ENCODE data around the gene FBXO42.

DNA sequence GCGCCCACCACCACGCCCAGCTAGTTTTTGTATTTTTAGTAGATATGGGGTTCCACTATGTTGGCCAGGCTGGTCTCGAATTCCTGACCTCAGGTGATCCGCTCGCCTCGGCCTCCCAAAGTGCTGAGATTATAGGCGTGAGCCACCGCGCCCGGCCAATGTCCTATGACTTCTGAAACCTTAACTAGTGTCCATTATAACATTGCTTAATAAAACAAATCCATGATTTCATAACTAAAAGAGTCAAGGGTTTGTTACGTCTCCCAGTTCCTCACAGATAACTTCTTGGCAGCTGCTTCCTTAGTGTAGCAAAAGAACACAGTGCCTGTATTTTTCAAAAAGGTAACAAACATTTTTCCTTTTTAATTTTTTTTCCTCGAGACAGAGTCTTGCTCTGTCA is 53.6 kb downstream of the FBXO42 start:
- TF ChIP-seq CTCF (IDR thresholded peaks at IDR 0.05) (no peak), POLR2A (IDR thresholded peaks at IDR 0.05) (no peak)
